SK-N-MC (cell line): ENCODE data around the gene DYNC1I1.

ENCODE experiments used
- DNase-seq: peaks from one replicate; pipeline ENCODE4 v3.0.0-alpha.2; 2011; ENCODE audit warnings: low read depth, low spot score
- H3K27ac ChIP-seq: fragments of 200-600 bp; sonication (generic); 2 replicates; pipeline ENCODE4 v1.5.1; 2016; ENCODE audit warnings: mixed run types
- H3K36me3 ChIP-seq: fragments of 200-600 bp; sonication (generic); 2 replicates; pipeline ENCODE4 v1.6.1; 2017; ENCODE audit warnings: antibody characterized with exemption, low read length, mixed read lengths; ENCODE audit not compliant: insufficient read depth
- H3K4me3 ChIP-seq: fragments of 200-600 bp; sonication (generic); 2 replicates; pipeline ENCODE4 v1.5.1; 2016
- H3K9ac ChIP-seq: fragments of 200-600 bp; sonication (generic); 2 replicates; pipeline ENCODE4 v1.8.0; 2017; ENCODE audit warnings: mixed run types, mixed read lengths; ENCODE audit not compliant: insufficient read length
- H3K9me3 ChIP-seq: fragments of 200-600 bp; sonication (generic); 2 replicates; pipeline ENCODE4 v1.6.1; 2017; ENCODE audit warnings: low read depth, mild to moderate bottlenecking, antibody characterized with exemption, low read length, moderate library complexity, mixed read lengths
- EZH2 ChIP-seq: fragments of 200-600 bp; sonication (generic); IDR thresholded peaks from one replicate; pipeline ENCODE4 v1.6.1; 2017; ENCODE audit warnings: antibody characterized with exemption
- FOXP2 ChIP-seq: optimal IDR thresholded peaks from 2 replicates; pipeline ENCODE3; 2011; ENCODE audit warnings: mild to moderate bottlenecking, moderate library complexity; ENCODE audit not compliant: insufficient read depth; ENCODE audit errors: extremely low read length, control extremely low read depth
- POLR2AphosphoS5 ChIP-seq: IDR thresholded peaks from 2 replicates; pipeline ENCODE4 v1.6.1; 2012; ENCODE audit warnings: mild to moderate bottlenecking, low read depth, low read length, borderline replicate concordance

DYNC1I1 gene

DNA sequence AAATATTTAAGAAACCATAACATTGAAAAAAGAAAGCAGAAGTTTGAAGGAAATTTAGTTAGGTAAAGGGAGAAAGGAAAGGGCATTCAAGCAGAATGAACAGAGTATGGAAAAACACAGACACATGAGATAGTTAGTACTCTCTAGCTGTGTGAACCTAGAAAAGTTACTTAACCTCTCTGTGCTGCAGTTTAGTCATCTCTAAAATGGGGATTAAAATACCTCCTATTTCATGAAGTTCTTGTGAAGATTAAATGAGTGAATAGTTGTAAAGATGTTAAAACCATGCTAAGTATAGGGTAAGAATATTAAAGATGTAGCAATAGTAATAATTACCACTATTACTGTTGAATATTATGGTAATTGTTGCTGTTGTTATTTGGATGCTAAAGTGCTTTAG lies 279.9 kb downstream of the DYNC1I1 start:
- TF ChIP-seq FOXP2 (no peak), EZH2 (no peak), POLR2AphosphoS5 (no peak)
- Histone ChIP-seq H3K36me3 (no peaks in the 10 kb centered on the region), H3K9me3 (no peaks in the 10 kb centered on the region), H3K4me3 (no peak overlapping the region), H3K9ac (no peak overlapping the region), H3K27ac (no peak overlapping the region)
- DNase-seq: no peak

- Histone ChIP-seq H3K27ac (no peak overlapping the region), H3K9me3 (no peaks in the 10 kb centered on the region), H3K9ac (no peak overlapping the region), H3K4me3 (no peak overlapping the region), H3K36me3 (no peaks in the 10 kb centered on the region)
- DNase-seq: no peak
- TF ChIP-seq FOXP2: no peak
These were observed 280.6 kb downstream of the DYNC1I1 start for GRCh38 chr7:96052860-96053470.

GRCh38 chr7:96055717-96056116 lies 283.4 kb downstream of the DYNC1I1 start:
- no peak overlapping the region for H3K27ac ChIP-seq
- H3K36me3 ChIP-seq: no peaks in the 10 kb centered on the region
- H3K9ac ChIP-seq: no peak overlapping the region
- no peaks in the 10 kb centered on the region for H3K9me3 ChIP-seq
- DNase-seq: no peak
- no peak overlapping the region for H3K4me3 ChIP-seq
- TF ChIP-seq EZH2: no peak
- no peak for TF ChIP-seq FOXP2
- TF ChIP-seq POLR2AphosphoS5: no peak

GRCh38 chr7:96059075-96059474 lies 286.7 kb downstream of the DYNC1I1 start:
- no peaks in the 10 kb centered on the region for H3K36me3 ChIP-seq
- H3K27ac ChIP-seq: no peak overlapping the region
- no peaks in the 10 kb centered on the region for H3K9me3 ChIP-seq
- DNase-seq: no peak
- no peak overlapping the region for H3K9ac ChIP-seq
- no peak for TF ChIP-seq POLR2AphosphoS5
- no peak for TF ChIP-seq FOXP2
- TF ChIP-seq EZH2: no peak
- no peak overlapping the region for H3K4me3 ChIP-seq

GRCh38 chr7:96061009-96061408 lies 288.7 kb downstream of the DYNC1I1 start:
- no peak for DNase-seq
- Histone ChIP-seq H3K9ac (no peak overlapping the region), H3K9me3 (no peaks in the 10 kb centered on the region), H3K27ac (no peak overlapping the region), H3K4me3 (no peak overlapping the region), H3K36me3 (no peaks in the 10 kb centered on the region)
- TF ChIP-seq POLR2AphosphoS5 (no peak), FOXP2 (no peak), EZH2 (no peak)

DNA sequence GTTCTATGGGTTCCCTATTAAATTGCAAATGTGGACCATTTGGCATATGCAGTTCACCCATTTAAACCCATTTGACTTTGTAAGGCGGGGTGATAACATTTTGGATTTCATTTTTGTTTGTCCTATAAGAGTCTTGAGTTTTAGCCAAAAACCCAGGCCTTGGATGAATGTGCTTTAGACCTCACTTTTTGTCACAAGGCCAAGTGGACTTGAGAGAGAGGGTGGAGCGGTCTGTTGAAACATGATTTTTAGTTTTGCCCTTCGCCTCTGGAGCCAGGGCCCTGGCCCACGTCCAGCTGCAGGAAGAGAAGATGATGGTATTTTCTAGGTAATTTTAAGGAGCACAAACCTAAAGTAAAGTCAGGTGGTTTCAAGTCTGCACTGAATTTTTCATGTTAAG lies 289.5 kb downstream of the DYNC1I1 start:
- no peak for DNase-seq

GRCh38 chr7:96067321-96067720 lies 295.0 kb downstream of the DYNC1I1 start:
- no peak overlapping the region for H3K4me3 ChIP-seq
- no peak for TF ChIP-seq FOXP2
- TF ChIP-seq POLR2AphosphoS5: no peak
- no peak for TF ChIP-seq EZH2
- DNase-seq: no peak
- no peaks in the 10 kb centered on the region for H3K36me3 ChIP-seq
- no peak overlapping the region for H3K9ac ChIP-seq
- H3K27ac ChIP-seq: no peak overlapping the region
- no peaks in the 10 kb centered on the region for H3K9me3 ChIP-seq

More for the DNA sequence above, 289.5 kb downstream of the DYNC1I1 start:
- Histone ChIP-seq H3K36me3 (no peaks in the 10 kb centered on the region), H3K27ac (no peak overlapping the region), H3K4me3 (no peak overlapping the region), H3K9ac (no peak overlapping the region), H3K9me3 (no peaks in the 10 kb centered on the region)
- no peak for TF ChIP-seq EZH2
- TF ChIP-seq POLR2AphosphoS5: no peak
- TF ChIP-seq FOXP2: no peak

DNA sequence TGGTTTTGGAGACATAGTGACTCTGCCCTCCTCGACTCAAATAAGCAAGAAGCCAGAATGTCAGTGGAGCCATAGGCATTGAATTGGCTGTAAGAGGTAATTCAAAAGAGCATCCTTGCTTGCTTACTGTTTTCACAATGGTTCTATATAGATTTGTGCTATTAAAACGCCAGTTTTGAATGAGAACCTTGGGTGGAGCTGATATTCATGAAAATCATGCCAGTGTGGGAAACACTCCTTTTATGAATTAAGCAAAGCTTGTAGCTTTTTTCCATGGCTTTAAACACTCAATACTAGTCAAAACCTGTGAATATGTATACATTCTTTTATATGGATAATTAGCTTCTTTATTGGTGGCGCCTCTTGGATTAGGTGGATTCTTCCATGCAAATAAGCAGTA lies 297.0 kb downstream of the DYNC1I1 start:
- Histone ChIP-seq H3K4me3 (no peak overlapping the region), H3K9ac (no peak overlapping the region), H3K9me3 (no peaks in the 10 kb centered on the region), H3K27ac (no peak overlapping the region), H3K36me3 (no peaks in the 10 kb centered on the region)
- TF ChIP-seq EZH2: no peak
- no peak for DNase-seq

- peak overlapping the region; percentile 84 for H3K4me3 ChIP-seq
- no peak overlapping the region for H3K27ac ChIP-seq
- TF ChIP-seq POLR2AphosphoS5 (no peak), FOXP2 (no peak), EZH2 (no peak)
- H3K9me3 ChIP-seq: no peaks in the 10 kb centered on the region
- H3K36me3 ChIP-seq: no peaks in the 10 kb centered on the region
- DNase-seq: no peak
- H3K9ac ChIP-seq: peak overlapping the region; percentile 38
These were observed 302.5 kb downstream of the DYNC1I1 start for GRCh38 chr7:96074871-96075270.
